Loucy (cell line): Measurements from ENCODE around the gene SIM2.

ENCODE experiments used
- H2AFZ ChIP-seq: fragments of 200-600 bp; sonication (generic); 2 replicates; pipeline ENCODE4 v1.6.0; 2016; ENCODE audit warnings: antibody characterized with exemption, mild to moderate bottlenecking, low read length, moderate library complexity
- H3F3A ChIP-seq: fragments of 200-600 bp; 2 replicates; pipeline ENCODE4 v1.6.0; 2016; ENCODE audit warnings: antibody characterized with exemption, low read depth, mild to moderate bottlenecking
- H3K27me3 ChIP-seq: fragments of 200-600 bp; sonication (generic); 2 replicates; pipeline ENCODE4 v1.6.1; 2014; ENCODE audit warnings: low read length, mild to moderate bottlenecking; ENCODE audit not compliant: insufficient read depth, poor library complexity, severe bottlenecking
- H3K36me3 ChIP-seq: fragments of 200-600 bp; sonication (generic); 2 replicates; pipeline ENCODE4 v1.6.1; 2016; ENCODE audit warnings: low read length; ENCODE audit not compliant: insufficient read depth
- H3K4me1 ChIP-seq: fragments of 200-600 bp; sonication (generic); 2 replicates; pipeline ENCODE4 v1.5.1; 2014; ENCODE audit warnings: low read length, mild to moderate bottlenecking; ENCODE audit not compliant: insufficient read depth, poor library complexity, severe bottlenecking
- H3K4me2 ChIP-seq: fragments of 200-600 bp; sonication (generic); 2 replicates; pipeline ENCODE4 v1.6.0; 2014; ENCODE audit warnings: antibody characterized with exemption, low read length, low read depth, mild to moderate bottlenecking; ENCODE audit not compliant: poor library complexity, severe bottlenecking
- H3K4me3 ChIP-seq: fragments of 200-600 bp; sonication (generic); 2 replicates; pipeline ENCODE4 v1.5.1; 2014; ENCODE audit warnings: low read length, mild to moderate bottlenecking, mixed read lengths; ENCODE audit not compliant: poor library complexity, severe bottlenecking
- H3K79me2 ChIP-seq: fragments of 200-600 bp; sonication (generic); 2 replicates; pipeline ENCODE4 v1.6.1; 2014; ENCODE audit warnings: low read length; ENCODE audit not compliant: insufficient read depth
- H3K9ac ChIP-seq: fragments of 200-600 bp; sonication (generic); 2 replicates; pipeline ENCODE4 v1.6.0; 2014; ENCODE audit warnings: mild to moderate bottlenecking, low read depth, low read length, moderate library complexity; ENCODE audit not compliant: poor library complexity, severe bottlenecking
- H3K9me2 ChIP-seq: fragments of 200-600 bp; sonication (generic); replicated peaks from 2 replicates; pipeline ENCODE4 v1.6.1; 2016; ENCODE audit warnings: low read depth, low read length, mixed read lengths
- H3K9me3 ChIP-seq: fragments of 200-600 bp; sonication (generic); 2 replicates; pipeline ENCODE4 v1.6.1; 2014; ENCODE audit warnings: mild to moderate bottlenecking, antibody characterized with exemption, low read length, low read depth; ENCODE audit not compliant: insufficient read depth
- H4K20me1 ChIP-seq: fragments of 200-600 bp; sonication (generic); 2 replicates; pipeline ENCODE4 v1.6.0; 2014; ENCODE audit warnings: antibody characterized with exemption, low read length, mild to moderate bottlenecking; ENCODE audit not compliant: insufficient read depth, poor library complexity, severe bottlenecking
- EZH2phosphoT487 ChIP-seq: fragments of 200-600 bp; IDR thresholded peaks from 2 replicates; pipeline ENCODE4 v1.6.1; 2018; ENCODE audit warnings: antibody characterized with exemption, mild to moderate bottlenecking, moderate library complexity, borderline replicate concordance
- TF ChIP-seq, protein P1 (sequence below): fragments of 200-600 bp; sonication (generic); conservative IDR thresholded peaks from 2 replicates; pipeline ENCODE4 v1.5.1; 2014; ENCODE audit warnings: mild to moderate bottlenecking, antibody characterized with exemption, low read length

Gene SIM2

DNA sequence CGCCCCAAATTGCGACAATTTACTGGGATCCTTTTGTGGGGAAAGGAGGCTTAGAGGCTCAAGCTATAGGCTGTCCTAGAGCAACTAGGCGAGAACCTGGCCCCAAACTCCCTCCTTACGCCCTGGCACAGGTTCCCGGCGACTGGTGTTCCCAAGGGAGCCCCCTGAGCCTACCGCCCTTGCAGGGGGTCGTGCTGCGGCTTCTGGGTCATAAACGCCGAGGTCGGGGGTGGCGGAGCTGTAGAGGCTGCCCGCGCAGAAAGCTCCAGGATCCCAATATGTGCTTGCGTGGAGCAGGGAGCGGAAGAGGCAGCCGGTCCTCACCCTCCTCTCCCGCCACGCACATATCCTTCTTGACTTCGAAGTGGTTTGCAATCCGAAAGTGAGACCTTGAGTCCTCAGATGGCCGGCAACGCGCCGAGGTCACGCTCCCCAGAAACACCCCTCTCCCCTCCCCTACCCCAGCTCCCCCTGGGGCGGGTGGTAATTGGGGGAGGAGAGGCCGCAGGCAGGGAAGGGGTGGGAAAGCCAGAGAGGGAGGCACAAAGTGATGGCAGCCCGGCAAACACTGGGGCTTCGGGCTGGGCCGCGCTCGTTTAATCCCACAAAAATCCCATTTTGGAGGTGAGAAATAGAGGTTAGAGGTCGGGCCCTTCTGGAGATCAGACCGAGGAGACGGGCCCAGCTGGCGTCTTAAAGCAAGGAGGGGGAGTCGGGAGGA, 6.2 kb downstream of the SIM2 start:
- Histone ChIP-seq H3K79me2 (no peaks in the 10 kb centered on the region), H3K9me2 (no peaks in the 10 kb centered on the region), H3K9ac (no peak overlapping the region), H3F3A (no peaks in the 10 kb centered on the region), H2AFZ (no peak overlapping the region), H3K36me3 (no peaks in the 10 kb centered on the region), H3K4me2 (no peak overlapping the region), H3K4me3 (no peak overlapping the region), H3K27me3 (no peaks in the 10 kb centered on the region), H4K20me1 (no peaks in the 10 kb centered on the region), H3K4me1 (peaks cover 20% of the 10 kb centered on the region), H3K9me3 (no peaks in the 10 kb centered on the region)
- TF ChIP-seq EZH2phosphoT487 = no peak
- TF ChIP-seq, protein P1, sequence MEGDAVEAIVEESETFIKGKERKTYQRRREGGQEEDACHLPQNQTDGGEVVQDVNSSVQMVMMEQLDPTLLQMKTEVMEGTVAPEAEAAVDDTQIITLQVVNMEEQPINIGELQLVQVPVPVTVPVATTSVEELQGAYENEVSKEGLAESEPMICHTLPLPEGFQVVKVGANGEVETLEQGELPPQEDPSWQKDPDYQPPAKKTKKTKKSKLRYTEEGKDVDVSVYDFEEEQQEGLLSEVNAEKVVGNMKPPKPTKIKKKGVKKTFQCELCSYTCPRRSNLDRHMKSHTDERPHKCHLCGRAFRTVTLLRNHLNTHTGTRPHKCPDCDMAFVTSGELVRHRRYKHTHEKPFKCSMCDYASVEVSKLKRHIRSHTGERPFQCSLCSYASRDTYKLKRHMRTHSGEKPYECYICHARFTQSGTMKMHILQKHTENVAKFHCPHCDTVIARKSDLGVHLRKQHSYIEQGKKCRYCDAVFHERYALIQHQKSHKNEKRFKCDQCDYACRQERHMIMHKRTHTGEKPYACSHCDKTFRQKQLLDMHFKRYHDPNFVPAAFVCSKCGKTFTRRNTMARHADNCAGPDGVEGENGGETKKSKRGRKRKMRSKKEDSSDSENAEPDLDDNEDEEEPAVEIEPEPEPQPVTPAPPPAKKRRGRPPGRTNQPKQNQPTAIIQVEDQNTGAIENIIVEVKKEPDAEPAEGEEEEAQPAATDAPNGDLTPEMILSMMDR = no peak

DNA sequence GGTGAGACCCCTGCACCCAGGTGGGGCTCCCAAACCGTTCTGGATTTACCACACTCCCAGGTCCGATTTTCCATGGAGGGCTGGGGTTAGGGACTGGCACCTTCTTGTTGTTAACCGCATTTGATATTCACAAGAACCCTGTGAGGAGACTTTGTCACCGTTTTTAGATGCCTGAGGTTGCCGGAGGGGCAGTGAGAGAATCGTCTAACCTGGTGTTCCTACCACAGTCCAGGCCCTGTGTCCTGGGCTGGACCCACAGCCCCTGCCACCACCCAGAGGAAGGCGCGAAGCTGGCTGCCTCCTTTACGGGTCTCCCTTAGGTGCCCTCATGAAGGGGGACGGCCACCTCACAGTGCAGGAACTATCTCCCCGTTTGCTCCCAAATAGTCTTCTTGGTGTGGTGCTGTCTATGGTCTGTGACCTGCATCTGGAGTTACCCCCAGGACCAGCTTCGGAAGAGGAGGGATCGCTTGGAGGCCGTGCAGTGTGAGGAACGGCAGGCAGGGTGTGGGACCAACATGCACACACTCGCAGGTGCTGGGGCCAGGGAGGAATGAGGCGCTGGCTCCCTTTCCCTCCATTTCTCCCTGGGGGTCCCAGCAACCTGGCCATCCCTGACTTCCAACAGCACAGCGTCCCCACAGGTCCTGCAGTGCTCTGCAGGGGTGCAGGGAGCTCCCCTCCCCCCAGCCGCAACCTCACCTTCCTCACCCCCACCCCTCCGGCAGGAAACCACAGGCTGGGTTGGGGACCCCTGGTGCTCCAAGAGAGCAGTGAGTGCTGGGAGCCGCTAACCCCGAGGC, 7.0 kb downstream of the SIM2 start:
- H3K27me3 ChIP-seq = no peaks in the 10 kb centered on the region
- peak overlapping the region; percentile 57 for H3K4me3 ChIP-seq
- H3K4me1 ChIP-seq = peaks cover 20% of the 10 kb centered on the region
- H3K9me3 ChIP-seq = no peaks in the 10 kb centered on the region
- no peaks in the 10 kb centered on the region for H3K36me3 ChIP-seq
- H3F3A ChIP-seq = no peaks in the 10 kb centered on the region
- H2AFZ ChIP-seq = peak overlapping the region; percentile 68
- peak overlapping the region; percentile 75 for H3K4me2 ChIP-seq
- H3K79me2 ChIP-seq = no peaks in the 10 kb centered on the region
- H3K9me2 ChIP-seq = no peaks in the 10 kb centered on the region
- H3K9ac ChIP-seq = no peak overlapping the region
- TF ChIP-seq EZH2phosphoT487 = no peak
- TF ChIP-seq, protein P1 = peak; percentile 79
- no peaks in the 10 kb centered on the region for H4K20me1 ChIP-seq

DNA sequence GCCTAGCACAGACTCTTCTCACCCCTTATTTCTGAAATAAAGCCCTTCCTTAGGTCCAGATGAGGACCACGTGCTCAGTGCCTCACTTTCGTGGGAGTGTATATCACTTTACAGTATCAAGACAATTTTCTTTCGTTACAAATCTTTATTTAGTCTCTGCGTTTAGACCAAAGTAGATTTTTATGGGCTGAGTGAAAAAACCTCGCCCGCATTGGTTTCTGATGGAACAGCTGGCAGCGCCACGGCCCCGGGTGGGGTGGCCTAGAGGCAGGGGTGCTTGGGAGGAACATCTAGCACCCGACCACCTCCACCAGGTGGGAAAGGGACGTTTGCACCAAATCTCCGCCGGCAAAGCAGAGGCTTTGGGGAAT, 7.6 kb downstream of the SIM2 start:
- no peaks in the 10 kb centered on the region for H3K9me3 ChIP-seq
- H3K79me2 ChIP-seq = no peaks in the 10 kb centered on the region
- H3K9me2 ChIP-seq = no peaks in the 10 kb centered on the region
- H3K4me1 ChIP-seq = peaks cover 20% of the 10 kb centered on the region
- H3K9ac ChIP-seq = no peak overlapping the region
- peak overlapping the region; percentile 57 for H3K4me3 ChIP-seq
- H2AFZ ChIP-seq = peak overlapping the region; percentile 68
- no peaks in the 10 kb centered on the region for H4K20me1 ChIP-seq
- H3F3A ChIP-seq = no peaks in the 10 kb centered on the region
- no peak for TF ChIP-seq EZH2phosphoT487
- TF ChIP-seq, protein P1 = no peak; the same call in 1 of the 2 replicates
- no peaks in the 10 kb centered on the region for H3K36me3 ChIP-seq
- H3K4me2 ChIP-seq = peak overlapping the region; percentile 75
- H3K27me3 ChIP-seq = no peaks in the 10 kb centered on the region
